HL-60 (cell line): ENCODE measurements around the gene MYOF.

ENCODE experiments used
- GABPA ChIP-seq: IDR thresholded peaks from 2 replicates; pipeline ENCODE4 v1.6.1; 2012; ENCODE audit warnings: low read depth
- TF ChIP-seq, protein P1 (sequence below): IDR thresholded peaks from one replicate; pipeline ENCODE4 v1.5.1; 2011; ENCODE audit warnings: low read length, control low read depth, inconsistent platforms; ENCODE audit not compliant: insufficient read depth

GRCh38 chr10:93385345-93385744 is 96.8 kb downstream of the MYOF start:
- TF ChIP-seq, protein P1, sequence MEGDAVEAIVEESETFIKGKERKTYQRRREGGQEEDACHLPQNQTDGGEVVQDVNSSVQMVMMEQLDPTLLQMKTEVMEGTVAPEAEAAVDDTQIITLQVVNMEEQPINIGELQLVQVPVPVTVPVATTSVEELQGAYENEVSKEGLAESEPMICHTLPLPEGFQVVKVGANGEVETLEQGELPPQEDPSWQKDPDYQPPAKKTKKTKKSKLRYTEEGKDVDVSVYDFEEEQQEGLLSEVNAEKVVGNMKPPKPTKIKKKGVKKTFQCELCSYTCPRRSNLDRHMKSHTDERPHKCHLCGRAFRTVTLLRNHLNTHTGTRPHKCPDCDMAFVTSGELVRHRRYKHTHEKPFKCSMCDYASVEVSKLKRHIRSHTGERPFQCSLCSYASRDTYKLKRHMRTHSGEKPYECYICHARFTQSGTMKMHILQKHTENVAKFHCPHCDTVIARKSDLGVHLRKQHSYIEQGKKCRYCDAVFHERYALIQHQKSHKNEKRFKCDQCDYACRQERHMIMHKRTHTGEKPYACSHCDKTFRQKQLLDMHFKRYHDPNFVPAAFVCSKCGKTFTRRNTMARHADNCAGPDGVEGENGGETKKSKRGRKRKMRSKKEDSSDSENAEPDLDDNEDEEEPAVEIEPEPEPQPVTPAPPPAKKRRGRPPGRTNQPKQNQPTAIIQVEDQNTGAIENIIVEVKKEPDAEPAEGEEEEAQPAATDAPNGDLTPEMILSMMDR: no peak
- no peak for TF ChIP-seq GABPA
